GM21367 (cell line): ENCODE measurements around the gene NCOA3.
"Not testable (repeated sequence)": the region's sequence is repeated elsewhere in the genome, so short reads cannot be mapped to it uniquely, and the experiment has no call there.

Experiments
- ATAC-seq: cut with Tn5 transposase; IDR thresholded peaks from one replicate; pipeline ENCODE4 v1.9.1; 2021; ENCODE audit not compliant: unreplicated experiment

NCOA3 gene

GRCh38 chr20:47468290-47469050 is 33.2 kb upstream of the NCOA3 start:
- no peak for ATAC-seq

- ATAC-seq, result no peak
Measured at GRCh38 chr20:47475419-47476044, 26.2 kb upstream of the NCOA3 start.

- ATAC-seq, result no peak
Measured at GRCh38 chr20:47476452-47476851, 25.2 kb upstream of the NCOA3 start.

- ATAC-seq, result no peak
Measured at GRCh38 chr20:47479093-47479492, 22.6 kb upstream of the NCOA3 start.

DNA sequence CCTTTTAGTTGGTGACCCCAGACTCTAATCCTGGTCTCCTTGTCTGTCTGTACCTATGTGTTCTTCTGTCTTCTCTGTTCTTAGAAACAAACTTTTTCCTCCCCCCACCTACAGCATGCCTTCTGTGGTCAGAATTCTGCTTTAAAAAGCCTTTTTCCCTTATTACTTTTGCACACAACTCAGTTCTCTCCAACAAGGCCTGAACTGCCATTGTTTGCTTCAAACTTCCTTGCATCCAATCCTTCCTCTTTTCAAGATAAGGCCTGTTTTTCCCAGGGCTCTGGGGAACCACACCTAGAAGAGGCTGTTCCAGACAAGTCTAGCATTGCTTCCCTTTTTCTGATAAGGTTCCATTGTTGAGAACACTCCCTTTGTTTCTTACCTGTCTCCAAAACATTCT is 22.2 kb upstream of the NCOA3 start:
- ATAC-seq, result no peak

DNA sequence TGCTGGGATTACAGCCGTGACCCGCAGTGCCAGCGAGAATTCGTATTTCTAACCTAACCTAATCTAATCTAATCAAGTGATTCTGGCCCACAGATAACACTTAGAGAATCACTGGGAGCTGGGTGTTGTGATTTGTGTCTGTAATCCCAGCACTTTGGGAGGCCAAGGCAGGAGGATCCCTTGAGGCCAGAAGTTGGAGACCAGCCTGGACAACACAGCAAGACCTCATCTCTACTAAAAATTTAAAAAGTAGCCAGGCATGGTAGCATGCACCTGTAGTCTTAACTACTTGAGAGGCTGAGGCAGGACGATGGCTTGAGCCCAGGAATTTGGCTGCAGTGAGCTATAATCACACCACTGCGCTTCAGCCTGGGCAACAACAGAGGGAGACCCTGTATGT is 21.4 kb upstream of the NCOA3 start:
- ATAC-seq, result no peak

GRCh38 chr20:47480705-47481104 is 21.0 kb upstream of the NCOA3 start:
- no peak for ATAC-seq

DNA sequence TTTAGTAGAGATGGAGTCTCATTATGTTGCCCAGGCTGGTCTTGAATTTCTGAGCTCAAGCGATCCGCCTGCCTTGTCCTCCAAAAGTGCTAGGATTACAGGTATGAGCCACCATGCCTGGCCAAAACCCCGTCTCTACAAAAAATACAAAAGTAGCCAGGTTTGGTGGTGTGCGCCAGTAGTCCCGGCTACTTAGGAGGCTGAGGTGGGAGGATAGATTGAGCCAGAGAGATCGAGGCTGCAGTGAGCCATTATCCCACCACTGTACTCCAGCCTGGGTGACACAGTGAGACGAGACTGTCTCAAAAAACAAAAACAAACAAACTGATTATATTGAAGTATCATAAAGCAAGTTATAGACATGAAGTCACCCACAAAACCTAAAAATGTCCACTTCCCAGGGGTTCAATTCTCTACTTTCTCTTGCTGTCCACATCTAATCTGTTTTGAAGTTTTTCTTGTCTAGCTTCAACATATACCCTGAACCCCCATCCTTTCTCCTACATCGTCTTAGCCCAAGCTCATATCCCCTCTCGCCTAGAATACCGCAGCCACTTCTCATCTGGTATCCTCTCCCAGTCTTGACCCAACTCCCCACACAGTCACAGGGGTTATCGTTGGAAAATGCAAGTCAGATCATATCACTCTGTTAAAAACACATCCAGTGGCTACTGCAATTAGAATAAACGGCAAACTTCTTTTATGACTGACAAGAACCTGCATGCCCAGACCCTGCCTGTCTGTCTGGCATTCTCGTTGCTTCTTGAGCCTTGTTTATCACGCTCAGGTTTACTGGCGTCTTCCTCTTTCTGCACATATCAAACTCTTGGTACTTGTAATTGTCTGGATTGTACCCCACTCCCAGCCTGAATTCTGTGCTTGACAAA is 20.1 kb upstream of the NCOA3 start:
- no peak for ATAC-seq

GRCh38 chr20:47482705-47483104 is 19.0 kb upstream of the NCOA3 start:
- ATAC-seq, result no peak

- ATAC-seq, result no peak
Measured at GRCh38 chr20:47484303-47484702, 17.4 kb upstream of the NCOA3 start.

GRCh38 chr20:47487175-47487917 is 14.3 kb upstream of the NCOA3 start:
- peak; percentile 64 for ATAC-seq

DNA sequence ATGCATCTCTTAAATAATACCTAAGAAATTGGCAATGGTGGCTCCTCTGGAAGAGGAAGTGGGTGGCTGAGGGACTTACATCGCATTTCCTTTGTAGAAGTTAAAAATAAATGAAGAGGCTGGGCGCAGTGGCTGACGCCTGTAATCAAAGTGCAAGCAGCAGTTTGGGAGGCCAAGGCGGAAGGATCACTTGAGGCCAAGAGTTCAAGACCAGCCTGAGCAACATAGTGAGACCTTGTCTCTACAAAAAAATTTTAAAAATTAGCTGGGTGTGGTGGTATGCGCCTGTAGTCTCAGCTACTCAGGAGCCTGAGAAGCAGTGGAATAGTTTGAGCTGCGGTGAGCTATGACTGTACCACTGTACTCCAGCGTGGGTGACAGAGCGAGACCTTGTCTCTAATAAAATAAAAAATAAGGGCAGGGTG is 12.2 kb upstream of the NCOA3 start:
- ATAC-seq, result no peak

GRCh38 chr20:47490795-47491194 is 10.9 kb upstream of the NCOA3 start:
- ATAC-seq, result no peak

DNA sequence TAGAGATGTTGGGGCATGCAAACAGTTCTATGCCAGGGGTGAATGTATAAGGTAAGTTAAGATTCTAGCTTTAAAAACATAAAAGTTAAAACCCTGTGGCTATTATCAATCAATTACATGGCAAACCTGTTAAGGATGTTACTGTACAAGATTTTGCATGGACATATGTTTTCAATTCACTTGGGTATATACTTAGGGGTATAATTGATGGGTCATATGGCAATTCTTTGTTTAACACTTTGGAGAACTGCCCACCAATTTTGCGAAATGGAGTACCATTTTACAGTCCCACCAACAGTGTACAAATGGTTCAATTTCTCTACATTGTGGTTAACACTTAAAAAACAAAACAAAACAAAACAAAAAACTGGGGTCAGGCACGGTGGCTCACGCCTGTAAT is 9.4 kb upstream of the NCOA3 start:
- ATAC-seq, result no peak

- ATAC-seq, result no peak
Measured at GRCh38 chr20:47493175-47493962, 8.3 kb upstream of the NCOA3 start.

GRCh38 chr20:47493963-47494293 is 7.8 kb upstream of the NCOA3 start:
- no peak for ATAC-seq

- ATAC-seq, result not testable (repeated sequence)
Measured at GRCh38 chr20:47494606-47495005, 7.1 kb upstream of the NCOA3 start.

- no peak for ATAC-seq
Measured at GRCh38 chr20:47496118-47496517, 5.6 kb upstream of the NCOA3 start.

GRCh38 chr20:47498606-47499005 is 3.1 kb upstream of the NCOA3 start:
- ATAC-seq, result no peak

- ATAC-seq, result no peak
Measured at GRCh38 chr20:47499053-47499452, 2.6 kb upstream of the NCOA3 start.
